ENCODE data around the gene DLG2.

Gene DLG2

GRCh38 chr11:84455691-84456090 is 1171.5 kb downstream of the DLG2 start:
- no peak for TF ChIP-seq EZH2phosphoT487 (IDR thresholded peaks at IDR 0.05; ENCODE audit: low read length)
- no peak for TF ChIP-seq CTCF (IDR thresholded peaks at IDR 0.05; ENCODE audit: low read length)
- no peak for TF ChIP-seq EZH2 (optimal IDR thresholded peaks at IDR 0.05; ENCODE audit: low read depth, low read length)
- Histone ChIP-seq H2AFZ (ENCODE audit: low read length) (no peak overlapping the region), H3K9me2 (replicated peaks; ENCODE audit: insufficient read depth, low read length) (no peaks in the 10 kb centered on the region), H3K9me3 (replicated peaks; ENCODE audit: insufficient read depth, low read length) (no peaks in the 10 kb centered on the region), H3K4me2 (ENCODE audit: low read depth, low read length) (no peak overlapping the region), H3K79me2 (ENCODE audit: low read length) (no peaks in the 10 kb centered on the region), H3F3A (ENCODE audit: insufficient read depth, low read length) (no peaks in the 10 kb centered on the region), H3K27ac (ENCODE audit: low read length) (no peak overlapping the region), H3K4me1 (ENCODE audit: low read length) (no peaks in the 10 kb centered on the region), H3K36me3 (replicated peaks; ENCODE audit: insufficient read depth, low read length) (no peaks in the 10 kb centered on the region), H3K27me3 (replicated peaks; ENCODE audit: insufficient read depth, low read length) (no peaks in the 10 kb centered on the region), H3K4me3 (ENCODE audit: low read length) (no peak overlapping the region), H3K9ac (ENCODE audit: low read length) (no peak overlapping the region), H4K20me1 (ENCODE audit: insufficient read depth, low read length) (no peaks in the 10 kb centered on the region)
- DNase-seq = no peak

- Histone ChIP-seq H3K27me3 (replicated peaks; ENCODE audit: insufficient read depth, low read length) (no peaks in the 10 kb centered on the region), H3K4me1 (ENCODE audit: low read length) (no peaks in the 10 kb centered on the region), H3K9me2 (replicated peaks; ENCODE audit: insufficient read depth, low read length) (no peaks in the 10 kb centered on the region), H3K79me2 (ENCODE audit: low read length) (no peaks in the 10 kb centered on the region), H3K9me3 (replicated peaks; ENCODE audit: insufficient read depth, low read length) (no peaks in the 10 kb centered on the region), H3K36me3 (replicated peaks; ENCODE audit: insufficient read depth, low read length) (no peaks in the 10 kb centered on the region), H3F3A (ENCODE audit: insufficient read depth, low read length) (no peaks in the 10 kb centered on the region), H4K20me1 (ENCODE audit: insufficient read depth, low read length) (no peaks in the 10 kb centered on the region), H3K4me2 (ENCODE audit: low read depth, low read length) (no peak overlapping the region), H3K9ac (ENCODE audit: low read length) (no peak overlapping the region), H3K4me3 (ENCODE audit: low read length) (no peak overlapping the region), H3K27ac (ENCODE audit: low read length) (no peak overlapping the region), H2AFZ (ENCODE audit: low read length) (no peak overlapping the region)
- TF ChIP-seq CTCF (IDR thresholded peaks at IDR 0.05; ENCODE audit: low read length) = no peak
- TF ChIP-seq EZH2phosphoT487 (IDR thresholded peaks at IDR 0.05; ENCODE audit: low read length) = no peak
- TF ChIP-seq EZH2 (optimal IDR thresholded peaks at IDR 0.05; ENCODE audit: low read depth, low read length) = no peak
- no peak for DNase-seq
Measured at GRCh38 chr11:84452211-84452610, 1174.9 kb downstream of the DLG2 start.

- H3K9me3 ChIP-seq (replicated peaks; ENCODE audit: insufficient read depth, low read length) = no peaks in the 10 kb centered on the region
- H3K4me1 ChIP-seq (ENCODE audit: low read length) = no peaks in the 10 kb centered on the region
- no peaks in the 10 kb centered on the region for H3K9me2 ChIP-seq (replicated peaks; ENCODE audit: insufficient read depth, low read length)
- no peaks in the 10 kb centered on the region for H3K79me2 ChIP-seq (ENCODE audit: low read length)
- no peak overlapping the region for H3K27ac ChIP-seq (ENCODE audit: low read length)
- no peak overlapping the region for H3K9ac ChIP-seq (ENCODE audit: low read length)
- no peak for DNase-seq
- no peak overlapping the region for H3K4me3 ChIP-seq (ENCODE audit: low read length)
- TF ChIP-seq EZH2phosphoT487 (IDR thresholded peaks at IDR 0.05; ENCODE audit: low read length) (no peak), CTCF (IDR thresholded peaks at IDR 0.05; ENCODE audit: low read length) (no peak)
- no peaks in the 10 kb centered on the region for H3K27me3 ChIP-seq (replicated peaks; ENCODE audit: insufficient read depth, low read length)
- H3K36me3 ChIP-seq (replicated peaks; ENCODE audit: insufficient read depth, low read length) = no peaks in the 10 kb centered on the region
- no peak overlapping the region for H2AFZ ChIP-seq (ENCODE audit: low read length)
- H3K4me2 ChIP-seq (ENCODE audit: low read depth, low read length) = no peak overlapping the region
- no peaks in the 10 kb centered on the region for H3F3A ChIP-seq (ENCODE audit: insufficient read depth, low read length)
- H4K20me1 ChIP-seq (ENCODE audit: insufficient read depth, low read length) = no peaks in the 10 kb centered on the region
Measured at GRCh38 chr11:84438565-84438964, 1188.6 kb downstream of the DLG2 start.

All from MM.1S (cell line).